ENCODE measurements around the gene FAM193A. TPM values are rescaled to one million over a fixed set of nuclear protein-coding genes. Genes with fewer than 3 reads are reported as not detected.

Gene FAM193A
- total RNA-seq, 1 donor from 2014 or later: 28.8 TPM

DNA sequence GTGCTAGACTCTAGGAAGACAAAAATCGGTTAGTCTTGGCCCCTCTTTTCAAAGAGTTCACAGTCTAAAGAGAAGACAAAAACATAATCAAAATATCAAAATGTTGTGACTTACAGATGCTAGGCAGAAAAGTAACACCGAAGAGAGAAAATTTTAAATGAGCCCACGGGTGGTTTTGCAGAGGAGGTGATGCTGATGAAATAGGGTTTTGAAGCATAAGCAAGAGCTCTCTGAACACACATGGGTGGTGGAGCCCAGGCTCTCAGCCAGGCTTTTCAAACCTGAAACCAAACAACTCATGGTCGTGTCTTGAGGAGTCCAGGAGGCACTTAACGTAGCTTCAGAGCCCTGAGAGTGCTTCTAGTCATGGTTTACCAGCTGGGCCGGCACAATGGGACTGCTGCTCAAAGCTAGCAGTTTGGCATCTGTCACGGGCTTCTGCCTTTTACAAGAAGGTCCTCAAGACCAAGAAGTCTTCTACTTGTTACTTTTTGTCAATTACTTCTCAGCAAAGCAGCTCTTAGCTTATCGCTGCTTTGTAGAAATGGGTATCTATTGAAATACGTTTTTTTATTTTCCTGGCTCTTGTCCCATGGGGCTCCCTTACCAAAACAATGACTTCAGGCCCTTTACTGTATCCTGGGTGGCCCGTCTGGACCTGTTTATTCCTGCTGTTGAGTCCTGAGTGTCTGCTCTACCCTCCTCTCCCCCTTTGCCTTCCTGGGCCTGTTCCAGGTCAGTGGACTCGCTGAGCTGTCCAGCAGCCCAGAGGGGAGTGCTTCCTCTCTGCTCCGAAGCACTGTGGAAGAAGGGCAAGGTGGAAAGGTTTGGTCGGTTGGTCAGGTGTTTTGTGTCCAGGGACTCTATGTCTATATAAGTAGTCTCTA, 150.2 kb downstream of the FAM193A start:
- peaks cover 4% of the 10 kb centered on the region for H3K4me1 ChIP-seq (ENCODE audit: insufficient read depth, low read length)
- TF ChIP-seq CTCF (IDR thresholded peaks at IDR 0.05; ENCODE audit: insufficient read depth, low read depth, low read length) (no peak), EZH2 (IDR thresholded peaks at IDR 0.05; ENCODE audit: insufficient read depth, low read length) (no peak)
- no peak for DNase-seq (ENCODE audit: low read depth)
- peaks cover 16% of the 10 kb centered on the region for H3K36me3 ChIP-seq (ENCODE audit: insufficient read depth, low read length)
- H2AFZ ChIP-seq (ENCODE audit: low read depth, low read length): no peak overlapping the region
- H3K4me1 Mint-ChIP-seq (ENCODE audit: low read depth, unreplicated experiment): peaks cover 4% of the 10 kb centered on the region
- H3K27ac Mint-ChIP-seq (ENCODE audit: unreplicated experiment): peak overlapping the region; percentile 62
- peaks cover 49% of the 10 kb centered on the region for H4K20me1 ChIP-seq (ENCODE audit: insufficient read depth, low read length)
- H3K27me3 ChIP-seq (ENCODE audit: insufficient read depth, low read length): no peaks in the 10 kb centered on the region
- FAIRE-seq: no peak
- H3K9me3 Mint-ChIP-seq (ENCODE audit: unreplicated experiment): no peaks in the 10 kb centered on the region
- peaks cover 35% of the 10 kb centered on the region for H3K36me3 Mint-ChIP-seq (ENCODE audit: low read depth, unreplicated experiment)
- H3K27ac ChIP-seq (ENCODE audit: low read depth, low read length): no peak overlapping the region
- no peak overlapping the region for H3K9ac ChIP-seq (ENCODE audit: low read length)
- H3K4me2 ChIP-seq (ENCODE audit: low read length): no peak overlapping the region
- H3K79me2 ChIP-seq (ENCODE audit: insufficient read depth, low read length): peaks cover 5% of the 10 kb centered on the region
- H3K4me3 Mint-ChIP-seq (ENCODE audit: unreplicated experiment): no peak overlapping the region
- no peaks in the 10 kb centered on the region for H3K9me3 ChIP-seq (ENCODE audit: insufficient read depth, low read depth, low read length)
- no peak overlapping the region for H3K4me3 ChIP-seq (ENCODE audit: insufficient read depth, low read depth, low read length)
- H3K27me3 Mint-ChIP-seq (ENCODE audit: low read depth, unreplicated experiment): no peaks in the 10 kb centered on the region

- Histone ChIP-seq H3K4me2 (ENCODE audit: low read length) (no peak overlapping the region), H3K9me3 (ENCODE audit: insufficient read depth, low read depth, low read length) (no peaks in the 10 kb centered on the region), H4K20me1 (ENCODE audit: insufficient read depth, low read length) (peaks cover 46% of the 10 kb centered on the region), H3K4me3 (ENCODE audit: insufficient read depth, low read depth, low read length) (no peak overlapping the region), H3K9ac (ENCODE audit: low read length) (no peak overlapping the region), H2AFZ (ENCODE audit: low read depth, low read length) (no peak overlapping the region), H3K27ac (ENCODE audit: low read depth, low read length) (no peak overlapping the region), H3K36me3 (ENCODE audit: insufficient read depth, low read length) (peaks cover 18% of the 10 kb centered on the region), H3K27me3 (ENCODE audit: insufficient read depth, low read length) (no peaks in the 10 kb centered on the region), H3K79me2 (ENCODE audit: insufficient read depth, low read length) (peaks cover 4% of the 10 kb centered on the region), H3K4me1 (ENCODE audit: insufficient read depth, low read length) (peaks cover 4% of the 10 kb centered on the region)
- no peak for TF ChIP-seq CTCF (IDR thresholded peaks at IDR 0.05; ENCODE audit: insufficient read depth, low read depth, low read length)
- TF ChIP-seq EZH2 (IDR thresholded peaks at IDR 0.05; ENCODE audit: insufficient read depth, low read length): no peak
- peaks cover 38% of the 10 kb centered on the region for H3K36me3 Mint-ChIP-seq (ENCODE audit: low read depth, unreplicated experiment)
- DNase-seq (ENCODE audit: low read depth) (no peak), FAIRE-seq (no peak)
- no peaks in the 10 kb centered on the region for H3K9me3 Mint-ChIP-seq (ENCODE audit: unreplicated experiment)
- H3K4me3 Mint-ChIP-seq (ENCODE audit: unreplicated experiment): no peak overlapping the region
- H3K27me3 Mint-ChIP-seq (ENCODE audit: low read depth, unreplicated experiment): no peaks in the 10 kb centered on the region
- no peak overlapping the region for H3K27ac Mint-ChIP-seq (ENCODE audit: unreplicated experiment)
- H3K4me1 Mint-ChIP-seq (ENCODE audit: low read depth, unreplicated experiment): peaks cover 4% of the 10 kb centered on the region
Measured at GRCh38 chr4:2688281-2688680, 151.8 kb downstream of the FAM193A start.

DNA sequence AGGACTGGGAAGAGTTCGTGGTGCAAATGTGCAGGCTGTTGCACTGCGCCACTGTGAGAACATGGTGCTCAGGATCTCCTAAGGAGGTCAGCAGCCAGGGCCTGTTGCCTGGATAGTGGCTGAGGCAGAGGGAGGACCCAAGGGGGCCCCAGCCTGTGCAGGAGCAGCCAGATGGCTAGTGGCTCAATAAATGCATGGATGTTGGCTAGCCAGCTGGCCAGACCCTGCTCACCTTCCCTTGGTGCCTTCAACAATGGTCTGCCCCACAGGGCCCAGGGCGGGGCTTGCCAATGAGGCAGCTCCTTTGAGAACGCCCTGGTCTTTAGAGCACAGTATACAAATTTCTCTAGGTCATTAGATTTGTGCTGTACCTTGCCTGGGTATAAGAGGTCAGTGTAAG, 152.2 kb downstream of the FAM193A start:
- no peaks in the 10 kb centered on the region for H3K27me3 ChIP-seq (ENCODE audit: insufficient read depth, low read length)
- FAIRE-seq: no peak
- peaks cover 2% of the 10 kb centered on the region for H3K79me2 ChIP-seq (ENCODE audit: insufficient read depth, low read length)
- no peaks in the 10 kb centered on the region for H3K27me3 Mint-ChIP-seq (ENCODE audit: low read depth, unreplicated experiment)
- H3K4me3 ChIP-seq (ENCODE audit: insufficient read depth, low read depth, low read length): no peak overlapping the region
- H2AFZ ChIP-seq (ENCODE audit: low read depth, low read length): no peak overlapping the region
- peaks cover 22% of the 10 kb centered on the region for H3K36me3 ChIP-seq (ENCODE audit: insufficient read depth, low read length)
- peaks cover 4% of the 10 kb centered on the region for H3K4me1 Mint-ChIP-seq (ENCODE audit: low read depth, unreplicated experiment)
- H3K9me3 Mint-ChIP-seq (ENCODE audit: unreplicated experiment): no peaks in the 10 kb centered on the region
- no peak for DNase-seq (ENCODE audit: low read depth)
- no peak overlapping the region for H3K27ac ChIP-seq (ENCODE audit: low read depth, low read length)
- H4K20me1 ChIP-seq (ENCODE audit: insufficient read depth, low read length): peaks cover 45% of the 10 kb centered on the region
- no peak overlapping the region for H3K4me3 Mint-ChIP-seq (ENCODE audit: unreplicated experiment)
- H3K36me3 Mint-ChIP-seq (ENCODE audit: low read depth, unreplicated experiment): peaks cover 40% of the 10 kb centered on the region
- H3K9ac ChIP-seq (ENCODE audit: low read length): no peak overlapping the region
- H3K27ac Mint-ChIP-seq (ENCODE audit: unreplicated experiment): no peak overlapping the region
- no peak overlapping the region for H3K4me2 ChIP-seq (ENCODE audit: low read length)
- no peaks in the 10 kb centered on the region for H3K9me3 ChIP-seq (ENCODE audit: insufficient read depth, low read depth, low read length)
- peaks cover 4% of the 10 kb centered on the region for H3K4me1 ChIP-seq (ENCODE audit: insufficient read depth, low read length)
- TF ChIP-seq EZH2 (IDR thresholded peaks at IDR 0.05; ENCODE audit: insufficient read depth, low read length): no peak
- TF ChIP-seq CTCF (IDR thresholded peaks at IDR 0.05; ENCODE audit: insufficient read depth, low read depth, low read length): no peak
